H1 (cell line): Measurements from ENCODE around the gene OBSCN. TPM values are rescaled to one million over a fixed set of nuclear protein-coding genes. Genes with fewer than 3 reads are reported as not detected.

ENCODE experiments used
- CTCF ChIP-seq, 3 experiments: IDR thresholded peaks; 1 replicate in 2 of 3; 2 replicates in 1 of 3; pipeline versions ENCODE4 v1.5.1 to v1.6.1; 2011; ENCODE audit warnings: low read length in 3 of 3, mild to moderate bottlenecking in 3 of 3, inconsistent platforms in 2 of 3, low read depth in 1 of 3, moderate library complexity in 1 of 3; ENCODE audit not compliant: insufficient read depth in 1 of 3; ENCODE audit errors: control extremely low read depth in 1 of 3
- HDAC2 ChIP-seq, 2 experiments: fragments of 300-600 bp in 1 of 2; sonication (generic) in 1 of 2; IDR thresholded peaks; 2 replicates each; pipeline ENCODE4 v1.6.1; 2011 to 2012; ENCODE audit warnings: low read depth in 2 of 2, low read length in 2 of 2, mild to moderate bottlenecking in 2 of 2, moderate library complexity in 2 of 2, borderline replicate concordance in 1 of 2, inconsistent platforms in 1 of 2
- MAFK ChIP-seq: IDR thresholded peaks from 2 replicates; pipeline ENCODE4 v1.6.1; 2012; ENCODE audit warnings: low read depth, mild to moderate bottlenecking, improper control_type of control experiment, low read length
- POLR2A ChIP-seq, 2 experiments: IDR thresholded peaks; 1 replicate in 1 of 2; 2 replicates in 1 of 2; pipeline ENCODE4 v1.6.1; 2011; ENCODE audit warnings: low read depth in 2 of 2, low read length in 2 of 2, mild to moderate bottlenecking in 2 of 2; ENCODE audit errors: control extremely low read depth in 1 of 2
- polyA plus RNA-seq, 7 experiments: library from polyadenylated mRNA; depleted of rRNA in 3 of 7; stranded (reverse) in 5 of 7; unstranded in 2 of 7; fragments of >200 nt in 5 of 7; fragments of 200-250 nt in 2 of 7; gene quantifications; 1 replicate in 5 of 7; 2 replicates in 1 of 7; 4 replicates in 1 of 7; pipeline versions ENCODE4 v1.2.1 to v1.2.3, GENCODE V29; 2011 to 2013; ENCODE audit warnings: missing spikeins in 2 of 7, mixed read lengths in 2 of 7
- total RNA-seq: library from RNA; stranded (reverse); fragmentation: NEBNext Ultra II Directional; extraction: Animal tissue kit (Norgen Biotek cat#: 25700); gene quantifications from 2 replicates; pipeline ENCODE4 v1.2.1, GENCODE V29; 2021

OBSCN gene
- total and polyA plus RNA-seq, 2 of the 8 experiments (the other 6 are each of a cell fraction or from before 2014, with no cell fraction given), result 7.5 to 28.4 TPM

- TF ChIP-seq CTCF (IDR thresholded peaks at IDR 0.05; ENCODE audit: control extremely low read depth in 1 of 3, insufficient read depth in 1 of 3, low read depth in 1 of 3, low read length in 3 of 3), result no peak
- no peak for TF ChIP-seq POLR2A (IDR thresholded peaks at IDR 0.05; ENCODE audit: control extremely low read depth in 1 of 2, low read depth in 2 of 2, low read length in 2 of 2)
- TF ChIP-seq HDAC2 (IDR thresholded peaks at IDR 0.05; ENCODE audit: borderline replicate concordance in 1 of 2, low read depth in 2 of 2, low read length in 2 of 2), result no peak
- TF ChIP-seq MAFK, result no peak
These were observed 33.4 kb downstream of the OBSCN start (continued) for GRCh38 chr1:228241259-228241658.
